NCI-H2196 (cell line): ENCODE data around the gene POU2F3.

ENCODE experiments used
- DNase-seq: peaks from one replicate; lab custom pipeline; 2025; ENCODE audit not compliant: unreplicated experiment; lab: John Stamatoyannopoulos, UW

Gene POU2F3

DNA sequence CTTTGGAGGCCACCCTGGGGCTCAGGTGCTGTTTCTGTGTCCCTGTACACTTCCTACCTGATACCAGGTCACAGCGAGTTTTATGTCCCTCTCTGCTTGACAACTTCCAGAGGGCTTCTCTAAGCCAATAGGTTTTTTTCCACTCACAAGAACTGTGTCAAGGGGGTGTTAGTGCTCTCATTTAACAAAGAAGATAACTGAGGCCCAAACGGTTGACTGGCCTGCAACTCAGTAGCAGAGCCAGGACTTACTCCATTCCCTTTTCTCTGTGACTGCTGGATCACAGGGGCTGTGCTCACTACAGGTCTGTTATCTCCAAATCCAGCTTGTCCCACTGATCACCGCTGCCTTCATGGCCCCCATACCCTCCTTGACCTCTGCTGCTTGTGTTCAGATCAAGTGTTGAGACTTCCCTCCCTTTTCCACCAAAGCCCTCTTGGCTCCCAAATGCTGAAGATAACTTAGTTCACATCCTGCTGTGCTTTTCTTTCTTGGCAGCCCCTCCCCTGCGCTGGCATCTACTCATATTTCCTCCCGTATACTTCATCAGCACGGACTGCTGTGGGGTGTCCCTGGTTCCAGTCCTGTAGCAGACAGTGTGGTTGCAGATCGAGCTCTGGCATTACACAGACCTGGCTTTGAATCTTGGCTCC is 41.3 kb downstream of the POU2F3 start:
- DNase-seq: no peak

GRCh38 chr11:120283124-120283523 is 43.2 kb downstream of the POU2F3 start:
- no peak for DNase-seq

GRCh38 chr11:120284272-120284671 is 44.3 kb downstream of the POU2F3 start:
- no peak for DNase-seq

GRCh38 chr11:120285256-120285655 is 45.3 kb downstream of the POU2F3 start:
- no peak for DNase-seq

DNA sequence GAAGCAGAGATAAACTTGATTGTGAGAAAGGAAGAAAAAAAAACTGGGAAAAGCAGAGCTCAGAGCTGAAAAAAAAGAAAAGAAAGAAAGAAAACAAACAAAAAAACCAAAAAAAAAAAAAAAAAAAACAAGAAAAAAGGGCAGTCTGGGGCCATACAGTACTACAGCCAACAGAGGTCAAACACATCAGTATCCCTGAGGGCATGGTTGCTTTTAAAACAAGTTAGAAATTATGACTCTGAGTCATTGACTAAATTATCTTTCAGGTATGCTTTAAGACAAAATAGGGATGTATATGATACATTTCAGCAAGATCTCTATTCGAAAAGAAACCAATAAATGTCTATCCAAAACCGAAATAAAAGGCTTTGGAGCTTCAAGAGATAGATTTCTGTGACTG is 48.1 kb downstream of the POU2F3 start:
- no peak for DNase-seq

DNA sequence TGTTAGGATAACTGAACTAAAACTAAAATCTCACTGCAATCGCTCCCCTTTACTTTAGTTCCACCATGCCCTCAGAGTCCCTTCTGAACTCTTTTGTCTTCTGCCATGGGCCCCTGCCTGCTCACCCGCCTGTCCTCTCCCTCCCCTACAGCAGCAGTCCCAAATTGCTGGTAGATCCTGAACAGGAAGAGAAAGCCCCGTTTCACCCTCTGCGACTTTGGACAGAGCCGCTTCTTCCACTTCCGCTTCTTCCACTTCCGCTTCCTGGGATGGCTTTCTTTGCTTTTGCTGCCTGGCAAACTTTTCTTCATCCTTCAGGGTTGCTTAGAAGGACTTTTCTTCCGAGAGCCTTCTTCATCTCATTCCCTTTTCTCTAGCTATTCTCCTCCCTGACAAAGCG is 49.5 kb downstream of the POU2F3 start:
- no peak for DNase-seq

- no peak for DNase-seq
Observed at GRCh38 chr11:120290956-120291355, 51.0 kb downstream of the POU2F3 start.

- DNase-seq: no peak
Observed at GRCh38 chr11:120293038-120293800, 53.3 kb downstream of the POU2F3 start.

GRCh38 chr11:120294096-120294495 is 54.2 kb downstream of the POU2F3 start:
- no peak for DNase-seq

- DNase-seq: no peak
Observed at GRCh38 chr11:120295099-120295498, 55.2 kb downstream of the POU2F3 start.

- no peak for DNase-seq
Observed at GRCh38 chr11:120296554-120296953, 56.6 kb downstream of the POU2F3 start.

DNA sequence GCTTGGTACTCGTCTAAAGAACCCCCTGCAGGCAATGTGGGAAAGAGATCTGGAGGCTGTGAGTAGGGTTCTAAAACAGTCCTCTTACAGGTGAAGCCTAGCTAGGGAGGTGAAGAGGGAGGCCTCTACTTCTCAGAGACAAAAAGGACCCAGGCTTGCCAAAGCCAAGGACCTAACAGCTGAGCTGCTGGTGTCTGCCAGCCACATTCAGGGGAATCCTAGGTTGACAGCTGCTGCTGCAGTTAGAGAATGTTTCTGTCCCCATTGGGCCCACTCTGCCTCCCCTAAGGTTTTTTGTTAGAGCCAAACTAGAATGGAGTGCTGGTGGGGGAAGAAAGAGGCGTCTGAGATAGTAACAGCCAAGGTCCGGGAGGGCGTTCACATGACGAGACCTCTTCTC is 58.5 kb downstream of the POU2F3 start:
- no peak for DNase-seq

DNA sequence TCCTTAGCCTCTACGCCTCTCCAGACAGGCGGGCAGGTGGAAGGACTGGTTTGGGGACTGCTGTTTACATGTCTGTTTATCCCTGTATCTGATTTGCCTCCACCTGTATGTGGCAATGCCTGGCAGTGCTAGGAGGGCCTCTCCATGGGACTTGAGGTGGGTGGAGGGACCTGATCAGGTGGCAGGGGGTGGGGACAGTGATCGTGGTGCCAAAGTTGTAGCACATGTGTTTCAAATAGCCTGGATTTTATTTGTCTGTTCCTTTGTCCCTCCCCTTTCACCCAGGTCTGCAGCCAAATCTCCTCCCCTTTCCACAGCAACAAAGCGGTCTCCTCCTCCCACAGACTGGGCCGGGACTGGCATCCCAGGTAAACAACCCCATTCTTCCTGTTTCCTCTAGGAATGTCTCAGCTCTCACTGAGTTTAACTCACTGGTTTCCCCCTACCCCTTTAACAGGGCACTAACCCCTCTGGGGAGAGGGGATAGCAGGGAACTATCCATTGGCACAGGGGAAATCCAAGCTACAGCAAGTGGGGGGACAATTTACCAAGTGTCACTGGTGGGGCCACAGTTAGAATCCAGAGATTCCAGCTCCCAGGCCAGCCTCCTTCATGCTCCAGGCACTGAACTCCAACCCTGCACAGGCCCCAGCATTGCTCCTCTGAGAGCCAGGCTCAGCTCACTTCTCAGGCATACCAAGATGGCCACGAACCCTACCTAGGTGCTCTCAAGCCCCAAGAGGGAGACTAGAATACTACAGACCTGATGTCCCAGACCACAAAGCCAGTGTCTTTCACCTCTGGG is 62.3 kb downstream of the POU2F3 start:
- DNase-seq: peak; percentile 45

- DNase-seq: peak; percentile 69
Observed at GRCh38 chr11:120303004-120303637, 63.2 kb downstream of the POU2F3 start.

GRCh38 chr11:120304526-120304925 is 64.6 kb downstream of the POU2F3 start:
- DNase-seq: no peak

- no peak for DNase-seq
Observed at GRCh38 chr11:120305286-120305685, 65.3 kb downstream of the POU2F3 start.

DNA sequence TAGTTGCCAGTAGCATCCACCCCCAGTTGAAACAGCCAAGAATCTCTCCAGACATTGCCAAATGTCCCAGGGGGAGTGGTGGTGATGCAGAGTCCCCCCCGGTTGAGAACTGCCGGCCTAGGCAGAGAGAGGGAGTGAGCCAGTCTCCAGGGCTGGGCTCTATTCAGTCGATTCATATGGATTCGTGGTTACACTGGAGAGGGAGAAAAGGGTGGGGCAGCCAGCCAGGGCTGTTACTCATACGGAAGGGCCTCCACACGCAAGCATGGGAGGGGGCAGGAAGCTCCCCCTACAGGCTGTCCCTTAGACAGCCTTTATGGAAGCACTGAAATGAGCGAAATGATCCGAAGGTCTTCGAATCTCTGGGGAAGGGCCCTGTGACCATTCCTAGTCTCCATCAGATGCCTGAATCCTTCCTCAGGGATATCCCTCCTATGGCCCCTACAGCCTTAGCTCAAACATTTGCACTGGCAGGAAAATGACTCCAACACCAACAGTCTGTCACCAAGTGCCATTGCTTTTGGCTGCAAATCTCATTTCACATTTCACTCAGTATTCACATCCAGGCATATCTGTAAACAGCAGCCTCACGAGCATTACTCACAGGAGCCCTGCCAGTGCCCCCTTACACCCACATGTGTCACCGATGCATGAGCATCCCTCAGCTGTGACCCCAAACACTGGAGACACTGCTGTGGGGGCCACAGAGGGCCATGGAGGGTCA is 66.7 kb downstream of the POU2F3 start:
- no peak for DNase-seq

- no peak for DNase-seq
Observed at GRCh38 chr11:120307476-120307875, 67.5 kb downstream of the POU2F3 start.

- DNase-seq: no peak
Observed at GRCh38 chr11:120308081-120308480, 68.1 kb downstream of the POU2F3 start.

DNA sequence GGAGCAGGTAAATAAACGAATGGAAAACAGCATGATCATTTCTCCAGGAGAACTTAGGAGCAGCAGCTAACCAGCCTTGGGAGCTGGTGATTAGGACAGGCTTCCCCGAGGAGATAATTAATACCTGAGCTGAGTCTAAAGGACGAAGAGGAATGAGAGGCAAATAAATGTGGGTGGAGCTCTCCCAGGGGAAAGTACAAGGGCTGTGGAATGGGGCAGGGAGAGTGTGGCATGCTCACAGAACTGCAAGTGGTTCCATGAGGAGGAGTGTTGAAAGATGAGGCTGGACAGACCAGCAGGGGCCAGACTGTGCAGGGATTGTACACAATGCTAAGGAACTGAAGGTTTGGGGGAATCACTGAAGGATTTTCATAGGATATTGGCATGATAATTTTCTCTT is 70.9 kb downstream of the POU2F3 start:
- no peak for DNase-seq

GRCh38 chr11:120314861-120315260 is 74.9 kb downstream of the POU2F3 start:
- no peak for DNase-seq
